ENCODE results near the gene GFRAL. TPM values are rescaled to one million over a fixed set of nuclear protein-coding genes. Genes with fewer than 3 reads are reported as not detected.
A peak's percentile ranks its signal among the peaks of the same experiment; 100 is the strongest.

GFRAL gene
- total and polyA plus RNA-seq, 2 donors (not counting 1 experiment from before 2014, with no cell fraction given), result not detected

DNA sequence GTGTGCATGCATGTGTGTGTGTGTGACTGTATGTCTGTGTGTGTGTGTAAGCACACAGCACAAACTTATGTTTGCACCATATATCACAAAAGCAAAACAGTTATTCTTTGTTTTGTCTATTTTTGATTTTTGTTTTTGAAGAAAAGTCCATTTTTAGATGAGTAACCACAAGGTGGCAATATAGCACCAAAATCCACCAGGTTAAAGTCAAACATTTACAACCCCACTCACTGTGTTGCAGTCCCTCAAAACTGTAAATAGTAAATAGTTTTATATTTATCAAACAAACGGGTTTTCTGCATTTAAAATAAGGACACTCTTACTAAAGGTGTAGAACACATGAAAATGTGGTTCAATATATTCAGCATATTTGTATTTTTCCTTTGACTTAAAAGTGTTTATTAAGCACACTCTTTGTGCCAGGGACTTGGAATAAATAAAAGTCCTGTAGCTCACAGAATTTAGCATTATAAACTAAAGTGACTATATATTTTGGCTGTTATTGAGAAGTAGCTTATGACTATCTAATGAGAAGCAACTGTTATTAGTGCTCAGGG is 118.5 kb downstream of the GFRAL start:
- H3K4me2 ChIP-seq (ENCODE audit: extremely low read depth, insufficient read depth, low read length), result no peak overlapping the region
- TF ChIP-seq, protein P1, sequence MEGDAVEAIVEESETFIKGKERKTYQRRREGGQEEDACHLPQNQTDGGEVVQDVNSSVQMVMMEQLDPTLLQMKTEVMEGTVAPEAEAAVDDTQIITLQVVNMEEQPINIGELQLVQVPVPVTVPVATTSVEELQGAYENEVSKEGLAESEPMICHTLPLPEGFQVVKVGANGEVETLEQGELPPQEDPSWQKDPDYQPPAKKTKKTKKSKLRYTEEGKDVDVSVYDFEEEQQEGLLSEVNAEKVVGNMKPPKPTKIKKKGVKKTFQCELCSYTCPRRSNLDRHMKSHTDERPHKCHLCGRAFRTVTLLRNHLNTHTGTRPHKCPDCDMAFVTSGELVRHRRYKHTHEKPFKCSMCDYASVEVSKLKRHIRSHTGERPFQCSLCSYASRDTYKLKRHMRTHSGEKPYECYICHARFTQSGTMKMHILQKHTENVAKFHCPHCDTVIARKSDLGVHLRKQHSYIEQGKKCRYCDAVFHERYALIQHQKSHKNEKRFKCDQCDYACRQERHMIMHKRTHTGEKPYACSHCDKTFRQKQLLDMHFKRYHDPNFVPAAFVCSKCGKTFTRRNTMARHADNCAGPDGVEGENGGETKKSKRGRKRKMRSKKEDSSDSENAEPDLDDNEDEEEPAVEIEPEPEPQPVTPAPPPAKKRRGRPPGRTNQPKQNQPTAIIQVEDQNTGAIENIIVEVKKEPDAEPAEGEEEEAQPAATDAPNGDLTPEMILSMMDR (conservative IDR thresholded peaks at IDR 0.05 in 1 of 2, IDR thresholded peaks at IDR 0.05 in 1 of 2; ENCODE audit: low read depth in 1 of 2, low read length in 2 of 2), result peak; percentile 40 to 44
- no peak for TF ChIP-seq EZH2 (IDR thresholded peaks at IDR 0.05; ENCODE audit: low read length, missing control alignments)
- H3K79me2 ChIP-seq (ENCODE audit: control insufficient read depth, insufficient read depth, low read length), result no peaks in the 10 kb centered on the region
- DNase-seq (ENCODE audit: low read depth in 2 of 2), result peak; percentile 14 to 68
- H3K4me3 ChIP-seq (replicated peaks in 1 of 4; ENCODE audit: control extremely low read depth in 1 of 4, insufficient read depth in 1 of 4, low read depth in 3 of 4, low read length in 4 of 4), result no peak overlapping the region
- H3K4me1 ChIP-seq (ENCODE audit: control insufficient read depth, extremely low read depth, insufficient read depth, low read length), result no peaks in the 10 kb centered on the region
- no peaks in the 10 kb centered on the region for H4K20me1 ChIP-seq (ENCODE audit: control insufficient read depth, extremely low read depth, insufficient read depth, low read length)
- no peak overlapping the region for H3K27ac ChIP-seq (ENCODE audit: insufficient read depth, low read length)
- H3K36me3 ChIP-seq (ENCODE audit: control insufficient read depth, insufficient read depth, low read length), result no peaks in the 10 kb centered on the region
- no peaks in the 10 kb centered on the region for H3K9me3 ChIP-seq (ENCODE audit: control insufficient read depth, insufficient read depth, low read depth, low read length)
- peak overlapping the region; percentile 44 for H2AFZ ChIP-seq (ENCODE audit: low read length)
- H3K9ac ChIP-seq (ENCODE audit: insufficient read depth, low read length), result no peak overlapping the region
- H3K27me3 ChIP-seq (ENCODE audit: control insufficient read depth, insufficient read depth, low read length), result no peaks in the 10 kb centered on the region

DNA sequence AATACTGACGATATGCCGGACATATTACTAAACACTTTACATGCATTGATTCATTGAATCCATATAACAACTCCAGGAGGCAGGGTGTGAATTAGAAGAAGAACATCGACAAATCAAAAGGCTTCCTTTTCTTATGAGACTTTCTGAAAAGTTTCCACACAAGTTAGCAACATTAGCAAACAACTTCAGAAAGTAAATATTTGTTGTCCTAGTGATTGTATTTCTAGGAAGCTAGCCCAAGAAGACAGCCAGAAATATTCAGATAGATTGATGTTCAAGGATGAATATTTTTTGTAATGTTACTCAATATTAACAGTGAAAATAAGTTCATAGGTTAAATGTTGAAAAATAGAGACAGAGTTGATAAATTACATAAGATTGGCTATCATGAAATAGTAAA is 120.6 kb downstream of the GFRAL start:
- Histone ChIP-seq H3K4me1 (ENCODE audit: control insufficient read depth, extremely low read depth, insufficient read depth, low read length) (no peaks in the 10 kb centered on the region), H3K27ac (ENCODE audit: insufficient read depth, low read length) (no peak overlapping the region), H4K20me1 (ENCODE audit: control insufficient read depth, extremely low read depth, insufficient read depth, low read length) (no peaks in the 10 kb centered on the region), H3K9ac (ENCODE audit: insufficient read depth, low read length) (no peak overlapping the region), H3K36me3 (ENCODE audit: control insufficient read depth, insufficient read depth, low read length) (no peaks in the 10 kb centered on the region), H3K79me2 (ENCODE audit: control insufficient read depth, insufficient read depth, low read length) (no peaks in the 10 kb centered on the region), H3K9me3 (ENCODE audit: control insufficient read depth, insufficient read depth, low read depth, low read length) (no peaks in the 10 kb centered on the region), H3K4me3 (replicated peaks in 1 of 4; ENCODE audit: control extremely low read depth in 1 of 4, insufficient read depth in 1 of 4, low read depth in 3 of 4, low read length in 4 of 4) (no peak overlapping the region), H3K4me2 (ENCODE audit: extremely low read depth, insufficient read depth, low read length) (no peak overlapping the region), H2AFZ (ENCODE audit: low read length) (no peak overlapping the region), H3K27me3 (ENCODE audit: control insufficient read depth, insufficient read depth, low read length) (no peaks in the 10 kb centered on the region)
- no peak for DNase-seq (ENCODE audit: low read depth in 2 of 2)
- no peak for TF ChIP-seq EZH2 (IDR thresholded peaks at IDR 0.05; ENCODE audit: low read length, missing control alignments)
- TF ChIP-seq, protein P1 (conservative IDR thresholded peaks at IDR 0.05 in 1 of 2, IDR thresholded peaks at IDR 0.05 in 1 of 2; ENCODE audit: low read depth in 1 of 2, low read length in 2 of 2), result no peak

DNA sequence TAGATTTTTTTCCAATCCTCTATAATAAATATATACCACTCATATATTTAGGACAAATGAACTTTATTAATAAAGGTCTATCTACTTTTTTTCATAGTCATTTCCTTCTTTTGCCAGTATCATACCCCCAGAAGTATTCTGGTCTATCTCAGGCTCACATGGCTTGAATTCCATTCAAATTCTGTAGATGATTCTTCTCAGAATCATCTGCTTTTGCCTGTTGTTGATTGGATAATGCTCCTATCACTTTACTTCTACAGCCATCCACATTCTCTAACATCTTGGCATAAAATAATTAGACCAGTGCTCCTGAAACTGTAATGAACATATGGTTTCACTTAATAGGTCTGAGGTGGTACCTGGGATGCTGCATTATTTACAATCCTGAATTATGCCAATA is 121.2 kb downstream of the GFRAL start:
- DNase-seq (ENCODE audit: low read depth in 2 of 2), result peak in 1 of 2 donors; percentile 39
- H3K4me1 ChIP-seq (ENCODE audit: control insufficient read depth, extremely low read depth, insufficient read depth, low read length), result no peaks in the 10 kb centered on the region
- no peak overlapping the region for H3K4me3 ChIP-seq (replicated peaks in 1 of 4; ENCODE audit: control extremely low read depth in 1 of 4, insufficient read depth in 1 of 4, low read depth in 3 of 4, low read length in 4 of 4)
- H3K4me2 ChIP-seq (ENCODE audit: extremely low read depth, insufficient read depth, low read length), result no peak overlapping the region
- H2AFZ ChIP-seq (ENCODE audit: low read length), result no peak overlapping the region
- no peaks in the 10 kb centered on the region for H3K79me2 ChIP-seq (ENCODE audit: control insufficient read depth, insufficient read depth, low read length)
- H3K27me3 ChIP-seq (ENCODE audit: control insufficient read depth, insufficient read depth, low read length), result no peaks in the 10 kb centered on the region
- H3K27ac ChIP-seq (ENCODE audit: insufficient read depth, low read length), result no peak overlapping the region
- TF ChIP-seq, protein P1 (conservative IDR thresholded peaks at IDR 0.05 in 1 of 2, IDR thresholded peaks at IDR 0.05 in 1 of 2; ENCODE audit: low read depth in 1 of 2, low read length in 2 of 2), result no peak
- no peak for TF ChIP-seq EZH2 (IDR thresholded peaks at IDR 0.05; ENCODE audit: low read length, missing control alignments)
- no peaks in the 10 kb centered on the region for H3K9me3 ChIP-seq (ENCODE audit: control insufficient read depth, insufficient read depth, low read depth, low read length)
- no peak overlapping the region for H3K9ac ChIP-seq (ENCODE audit: insufficient read depth, low read length)
- H4K20me1 ChIP-seq (ENCODE audit: control insufficient read depth, extremely low read depth, insufficient read depth, low read length), result no peaks in the 10 kb centered on the region
- H3K36me3 ChIP-seq (ENCODE audit: control insufficient read depth, insufficient read depth, low read length), result no peaks in the 10 kb centered on the region

Data from fibroblast of lung (primary cell).